Gastroesophageal sphincter (tissue), 4 donors: ENCODE data around the gene SLC15A2. TPM values are rescaled to one million over a fixed set of nuclear protein-coding genes. Genes with fewer than 3 reads are reported as not detected.

Source experiments
- ATAC-seq: fragments of 150-250 bp; one replicate; pipeline ENCODE4 v1.9.1; 2016; ENCODE audit warnings: mild to moderate bottlenecking, moderate library complexity
- H3K27ac ChIP-seq, 4 donors: fragments of 200-600 bp; sonication (generic) in 3 of 4; 1 replicate in 3 of 4; 2 replicates in 1 of 4; pipeline ENCODE4 v1.5.1; 2016 to 2019
- H3K27me3 ChIP-seq: fragments of 200-600 bp; sonication (generic); one replicate; pipeline ENCODE4 v1.5.1; 2019
- H3K36me3 ChIP-seq, 2 donors: fragments of 200-600 bp; sonication (generic); one replicate each; pipeline ENCODE4 v1.5.1; 2019; ENCODE audit warnings: control low read depth in 1 of 2
- H3K4me1 ChIP-seq, 3 donors: fragments of 200-600 bp; sonication (generic); 1 replicate in 2 of 3; 2 replicates in 1 of 3; pipeline ENCODE4 v1.5.1; 2016 to 2019; ENCODE audit warnings: control low read depth in 2 of 3
- H3K4me3 ChIP-seq, 2 donors: fragments of 200-600 bp; sonication (generic); one replicate each; pipeline ENCODE4 v1.5.1; 2019; ENCODE audit warnings: mild to moderate bottlenecking in 1 of 2, moderate library complexity in 1 of 2
- H3K9me3 ChIP-seq, 3 donors: fragments of 200-600 bp; sonication (generic); one replicate each; pipeline ENCODE4 v1.5.1; 2017 to 2019; ENCODE audit warnings: control low read depth in 2 of 3
- EP300 ChIP-seq: sonication (generic); formaldehyde crosslinking; IDR thresholded peaks from one replicate; pipeline ENCODE4 v1.6.1; 2017; ENCODE audit warnings: antibody characterized with exemption, mild to moderate bottlenecking
- POLR2A ChIP-seq, 2 donors: fragments of 450-650 bp; IDR thresholded peaks; one replicate each; pipeline ENCODE4 v1.6.1; 2017; ENCODE audit warnings: antibody characterized with exemption in 2 of 2, mild to moderate bottlenecking in 2 of 2, moderate library complexity in 1 of 2
- POLR2AphosphoS5 ChIP-seq: sonication (generic); formaldehyde crosslinking; IDR thresholded peaks from one replicate; pipeline ENCODE4 v1.6.1; 2017; ENCODE audit warnings: antibody characterized with exemption
- WGBS, 2 donors: methylation state at CpG; one replicate each; pipeline ENCODE4 v1.1.5; 2018; ENCODE audit warnings: low coverage in 1 of 2; 5-methylcytosine and 5-hydroxymethylcytosine counted together
- total RNA-seq, 4 donors: library from RNA; depleted of rRNA; stranded (reverse); fragments of >200 nt; gene quantifications; one replicate each; pipeline ENCODE4 v1.1.0, GENCODE V29; 2016
- TF ChIP-seq, protein P1 (sequence below), 4 experiments: fragments of 200-600 bp in 2 of 4; fragments of 450-650 bp in 2 of 4; sonication (generic) in 1 of 4; IDR thresholded peaks; one replicate each; pipeline ENCODE4 v1.5.1; 2017 to 2019; ENCODE audit warnings: antibody characterized with exemption in 4 of 4, mild to moderate bottlenecking in 2 of 4, moderate library complexity in 2 of 4

The SLC15A2 gene
- total RNA-seq, 4 donors from 2014 or later: 0.66 to 7.1 (median 2.6) TPM

DNA sequence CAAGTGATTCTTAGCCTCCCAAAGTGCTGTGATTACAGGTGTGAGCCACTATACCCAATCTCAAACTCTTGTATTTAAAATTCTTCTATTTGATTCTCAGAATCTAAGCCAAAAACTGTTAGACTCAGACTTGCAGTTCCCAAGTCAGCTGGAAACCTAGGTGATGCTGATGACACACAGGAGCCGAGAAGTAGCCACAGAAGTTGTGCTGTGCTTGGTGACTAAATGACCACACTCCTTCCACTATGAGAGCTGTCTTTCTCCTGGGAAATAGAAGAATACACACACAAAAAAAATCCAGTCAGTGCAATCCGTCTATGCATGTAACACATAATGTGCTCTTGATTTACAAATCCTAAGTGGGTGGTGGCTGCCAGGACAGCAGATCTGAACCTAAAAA is 93.9 kb downstream of the SLC15A2 start:
- WGBS, 2 donors: 40 to 73% methylated on average over 1 to 2 of the region's 2 CpGs
- Histone ChIP-seq H3K4me3 (no peak overlapping the region), H3K4me1 (no peaks in the 10 kb centered on the region), H3K27me3 (no peaks in the 10 kb centered on the region), H3K36me3 (no peaks in the 10 kb centered on the region), H3K9me3 (peaks cover 0 to 14% (median 0%) of the 10 kb centered on the region in 3 donors), H3K27ac (no peak overlapping the region)
- no peak for TF ChIP-seq POLR2AphosphoS5
- no peak for TF ChIP-seq POLR2A (IDR thresholded peaks at IDR 0.05)
- TF ChIP-seq, protein P1, sequence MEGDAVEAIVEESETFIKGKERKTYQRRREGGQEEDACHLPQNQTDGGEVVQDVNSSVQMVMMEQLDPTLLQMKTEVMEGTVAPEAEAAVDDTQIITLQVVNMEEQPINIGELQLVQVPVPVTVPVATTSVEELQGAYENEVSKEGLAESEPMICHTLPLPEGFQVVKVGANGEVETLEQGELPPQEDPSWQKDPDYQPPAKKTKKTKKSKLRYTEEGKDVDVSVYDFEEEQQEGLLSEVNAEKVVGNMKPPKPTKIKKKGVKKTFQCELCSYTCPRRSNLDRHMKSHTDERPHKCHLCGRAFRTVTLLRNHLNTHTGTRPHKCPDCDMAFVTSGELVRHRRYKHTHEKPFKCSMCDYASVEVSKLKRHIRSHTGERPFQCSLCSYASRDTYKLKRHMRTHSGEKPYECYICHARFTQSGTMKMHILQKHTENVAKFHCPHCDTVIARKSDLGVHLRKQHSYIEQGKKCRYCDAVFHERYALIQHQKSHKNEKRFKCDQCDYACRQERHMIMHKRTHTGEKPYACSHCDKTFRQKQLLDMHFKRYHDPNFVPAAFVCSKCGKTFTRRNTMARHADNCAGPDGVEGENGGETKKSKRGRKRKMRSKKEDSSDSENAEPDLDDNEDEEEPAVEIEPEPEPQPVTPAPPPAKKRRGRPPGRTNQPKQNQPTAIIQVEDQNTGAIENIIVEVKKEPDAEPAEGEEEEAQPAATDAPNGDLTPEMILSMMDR (IDR thresholded peaks at IDR 0.05): no peak
- TF ChIP-seq EP300: no peak
- ATAC-seq: no peak

DNA sequence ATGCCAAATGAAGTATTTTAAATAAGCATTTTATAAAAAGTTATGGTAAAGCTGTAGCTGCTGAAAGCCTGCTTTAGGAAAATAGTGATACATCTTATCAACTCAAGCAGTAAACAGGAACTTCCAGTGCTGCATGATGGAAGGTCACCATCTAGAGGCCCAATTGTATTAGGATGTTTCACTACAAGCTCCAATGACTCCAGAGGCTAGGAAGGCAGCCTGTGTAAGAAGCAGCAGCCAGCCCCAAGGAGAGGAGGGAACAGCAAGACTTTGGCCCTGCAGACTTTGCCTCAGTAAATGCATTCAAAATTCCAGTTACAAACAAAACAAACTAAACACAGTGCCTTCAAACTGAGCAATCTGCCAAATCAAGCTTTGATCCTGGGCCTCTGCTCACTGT is 95.7 kb downstream of the SLC15A2 start:
- Histone ChIP-seq H3K4me1 (no peaks in the 10 kb centered on the region), H3K9me3 (no peaks in the 10 kb centered on the region), H3K27ac (no peak overlapping the region), H3K4me3 (no peak overlapping the region), H3K36me3 (no peaks in the 10 kb centered on the region), H3K27me3 (no peaks in the 10 kb centered on the region)
- TF ChIP-seq, protein P1 (IDR thresholded peaks at IDR 0.05): no peak
- TF ChIP-seq POLR2A (IDR thresholded peaks at IDR 0.05) (no peak), EP300 (no peak), POLR2AphosphoS5 (no peak)
- ATAC-seq: no peak

DNA sequence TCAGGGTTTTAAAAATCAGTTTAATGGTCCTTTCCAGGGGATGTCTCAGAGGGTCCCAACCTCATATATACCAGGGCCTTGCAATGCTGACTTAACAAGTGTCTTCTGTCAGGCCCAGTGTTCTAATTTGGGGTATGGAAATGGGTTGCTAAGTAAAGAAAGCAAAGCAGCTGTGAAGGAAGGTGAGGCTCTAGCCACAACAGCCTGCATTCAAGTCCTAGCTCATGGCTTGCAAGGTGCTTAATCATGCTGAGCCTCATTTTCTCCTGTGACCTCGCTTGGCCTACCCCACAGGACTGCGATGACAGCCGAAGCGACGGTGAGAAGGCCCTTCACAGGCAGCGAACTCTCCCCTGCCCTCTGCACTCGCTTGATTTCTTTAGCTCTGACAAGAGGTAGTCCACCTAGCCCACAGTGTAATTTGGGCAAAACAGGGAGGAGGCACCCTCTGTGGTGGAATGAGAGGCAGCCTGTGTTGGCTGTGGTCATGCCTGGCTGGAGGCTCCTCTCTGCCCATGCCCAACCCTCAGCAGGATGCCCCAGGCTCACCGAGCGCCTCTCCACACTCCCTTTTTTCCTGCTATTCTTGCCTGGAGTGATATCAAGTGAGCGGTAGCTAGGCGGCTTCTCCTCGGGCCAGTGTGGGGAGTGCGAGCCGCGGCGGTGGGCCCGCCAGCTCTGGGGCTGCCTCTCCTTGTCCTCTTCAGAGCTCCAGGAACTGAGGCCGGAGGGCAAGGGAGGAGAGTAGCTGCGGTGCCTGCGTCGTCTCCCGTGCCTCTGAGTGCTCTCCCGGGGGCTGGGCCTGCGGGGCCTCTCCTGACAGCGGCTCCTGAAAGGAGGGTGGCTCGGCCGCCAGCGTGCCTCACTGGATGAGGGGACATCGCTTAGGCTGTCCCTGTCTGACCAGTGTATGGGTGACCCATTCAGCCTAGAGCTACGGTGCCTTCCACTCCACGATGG is 98.7 kb downstream of the SLC15A2 start:
- Histone ChIP-seq H3K27ac (no peak overlapping the region), H3K9me3 (no peaks in the 10 kb centered on the region), H3K36me3 (no peaks in the 10 kb centered on the region), H3K4me1 (no peaks in the 10 kb centered on the region), H3K27me3 (no peaks in the 10 kb centered on the region), H3K4me3 (no peak overlapping the region)
- peak; percentile 13 for ATAC-seq
- TF ChIP-seq POLR2AphosphoS5 (no peak), POLR2A (IDR thresholded peaks at IDR 0.05) (no peak), EP300 (no peak)
- TF ChIP-seq, protein P1 (IDR thresholded peaks at IDR 0.05): no peak
- 95 to 100% methylated on average over 3 to 8 of the region's 31 CpGs for WGBS, 2 donors

Other genes with a start within 250 kb of the SLC15A2 start
- 10 to 100 TPM; 21.8 to 68.1 (median 28.9) TPM for gene HCLS1, start 233.5 kb upstream of the SLC15A2 start, total RNA-seq
- gene GOLGB1, start 144.7 kb upstream of the SLC15A2 start, total RNA-seq: 10 to 100 TPM; 67.9 to 94.3 (median 76.6) TPM
- 10 to 100 TPM in 3 of 4 donors, 1 to 10 TPM in 1; 10.0 to 28.8 (median 17.6) TPM for gene IQCB1, start 59.3 kb upstream of the SLC15A2 start, total RNA-seq
- gene EAF2, start 59.2 kb upstream of the SLC15A2 start, total RNA-seq: 1 to 10 TPM; 2.0 to 4.8 (median 2.1) TPM
- under 1 TPM in 1 of 4 donors, not detected in 3; 0.74 TPM for gene ILDR1, start 127.8 kb downstream of the SLC15A2 start, total RNA-seq
- 1 to 10 TPM; 1.4 to 6.6 (median 3.2) TPM for gene CD86, start 161.0 kb downstream of the SLC15A2 start, total RNA-seq